HPDE6-E6E7 (cell line): ENCODE measurements around the gene KCNE4.
A peak's percentile ranks its signal among the peaks of the same experiment; 100 is the strongest.

ENCODE experiments used
- DNase-seq: peaks from one replicate; pipeline ENCODE4 v3.0.0; 2011; ENCODE audit warnings: missing footprints; ENCODE audit errors: extremely low spot score

The KCNE4 gene

GRCh38 chr2:223040527-223040926 lies 11.5 kb upstream of the KCNE4 start:
- no peak for DNase-seq

GRCh38 chr2:223041527-223042109 lies 10.4 kb upstream of the KCNE4 start:
- DNase-seq = peak; percentile 88

GRCh38 chr2:223042284-223042683 lies 9.7 kb upstream of the KCNE4 start:
- no peak for DNase-seq

- no peak for DNase-seq
Observed at GRCh38 chr2:223042704-223043118, 9.3 kb upstream of the KCNE4 start.

- DNase-seq = no peak
Observed at GRCh38 chr2:223043164-223043941, 8.6 kb upstream of the KCNE4 start.

- no peak for DNase-seq
Observed at GRCh38 chr2:223044092-223044836, 7.7 kb upstream of the KCNE4 start.

GRCh38 chr2:223044916-223045700 lies 6.9 kb upstream of the KCNE4 start:
- DNase-seq = no peak

- no peak for DNase-seq
Observed at GRCh38 chr2:223046470-223047040, 5.4 kb upstream of the KCNE4 start.

GRCh38 chr2:223047260-223047761 lies 4.7 kb upstream of the KCNE4 start:
- DNase-seq = no peak

GRCh38 chr2:223048519-223048918 lies 3.5 kb upstream of the KCNE4 start:
- DNase-seq = no peak

GRCh38 chr2:223049356-223049755 lies 2.6 kb upstream of the KCNE4 start:
- no peak for DNase-seq

GRCh38 chr2:223050188-223050587 lies 1.8 kb upstream of the KCNE4 start:
- no peak for DNase-seq

GRCh38 chr2:223050900-223051504 lies 988 bp upstream of the KCNE4 start:
- DNase-seq = no peak

- DNase-seq = no peak
Observed at GRCh38 chr2:223052548-223053483, 826 bp downstream of the KCNE4 start.

- no peak for DNase-seq
Observed at GRCh38 chr2:223053484-223054192, 1.6 kb downstream of the KCNE4 start.

GRCh38 chr2:223054193-223054781 lies 2.3 kb downstream of the KCNE4 start:
- DNase-seq = no peak

- no peak for DNase-seq
Observed at GRCh38 chr2:223055140-223055539, 3.1 kb downstream of the KCNE4 start.

- no peak for DNase-seq
Observed at GRCh38 chr2:223055836-223056235, 3.8 kb downstream of the KCNE4 start.
